Panc1 (cell line): Measurements from ENCODE around the gene LCT. TPM values are rescaled to one million over a fixed set of nuclear protein-coding genes. Genes with fewer than 3 reads are reported as not detected.
A peak's percentile ranks its signal among the peaks of the same experiment; 100 is the strongest.

Experiments
- ATAC-seq: fragments of 200-7000 bp; cut with Tn5 transposase; 2 replicates; pipeline ENCODE4 v1.9.1; 2020; ENCODE audit warnings: mild to moderate bottlenecking, moderate library complexity
- BruUV-seq: library from RNA; stranded (reverse); fragments of 400-500 nt; replicated peaks from 2 replicates; lab custom pipeline; 2021; lab: Mats Ljungman, UMichigan
- CTCF ChIA-PET: fragments of 300-600 bp; sonication (Branson Sonifier 250); formaldehyde crosslinking; loops from one replicate; lab custom pipeline; 2022; ENCODE audit warnings: antibody characterized with exemption; lab: Charles Lee
- POLR2A ChIA-PET: fragments of 300-600 bp; sonication (Branson Sonifier 250); formaldehyde crosslinking; loops from one replicate; lab custom pipeline; 2022; ENCODE audit warnings: antibody characterized with exemption; lab: Charles Lee
- DNase-seq: peaks from one replicate; pipeline ENCODE4 v3.0.0-alpha.2; 2010; ENCODE audit warnings: low read depth, low spot score
- H3K27ac ChIP-seq: 2 replicates; pipeline ENCODE4 v1.5.1; 2011; ENCODE audit warnings: mild to moderate bottlenecking, low read length, inconsistent platforms
- H3K27me3 ChIP-seq: fragments of 200-500 bp; sonication (Bioruptor generic); 2 replicates; pipeline ENCODE4 v1.6.0; 2014; ENCODE audit warnings: low read length, inconsistent platforms; ENCODE audit not compliant: control insufficient read depth, insufficient read depth
- H3K36me3 ChIP-seq: fragments of 200-500 bp; sonication (Bioruptor generic); 2 replicates; pipeline ENCODE4 v1.5.1; 2014; ENCODE audit warnings: inconsistent platforms, mild to moderate bottlenecking, low read length, moderate library complexity; ENCODE audit not compliant: control insufficient read depth, insufficient read depth
- H3K4me1 ChIP-seq: 2 replicates; pipeline ENCODE4 v1.5.1; 2011; ENCODE audit warnings: inconsistent platforms, mild to moderate bottlenecking, low read length, moderate library complexity; ENCODE audit not compliant: control insufficient read depth, insufficient read depth
- H3K4me3 ChIP-seq, 2 experiments: 2 replicates each; pipeline ENCODE4 v1.5.1; 2011 to 2012; ENCODE audit warnings: low read depth in 2 of 2, low read length in 2 of 2, mild to moderate bottlenecking in 2 of 2, inconsistent platforms in 1 of 2, moderate library complexity in 1 of 2
- H3K9me3 ChIP-seq: fragments of 200-500 bp; sonication (Bioruptor generic); 2 replicates; pipeline ENCODE4 v1.5.1; 2014; ENCODE audit warnings: low read depth, mild to moderate bottlenecking, inconsistent platforms, low read length, moderate library complexity; ENCODE audit not compliant: control insufficient read depth, insufficient read depth
- CTCF ChIP-seq: fragments of 450-650 bp; IDR thresholded peaks from 2 replicates; pipeline ENCODE4 v1.5.1; 2017; ENCODE audit warnings: mild to moderate bottlenecking
- POLR2AphosphoS5 ChIP-seq: IDR thresholded peaks from 2 replicates; pipeline ENCODE4 v1.6.1; 2012; ENCODE audit warnings: mild to moderate bottlenecking, low read depth, low read length, moderate library complexity
- SIN3A ChIP-seq: IDR thresholded peaks from 2 replicates; pipeline ENCODE4 v1.6.1; 2012; ENCODE audit warnings: low read depth, mild to moderate bottlenecking, low read length, moderate library complexity, borderline replicate concordance; ENCODE audit not compliant: insufficient read depth
- TCF7L2 ChIP-seq: IDR thresholded peaks from 2 replicates; pipeline ENCODE4 v1.6.1; 2011; ENCODE audit warnings: mild to moderate bottlenecking, low read depth, low read length, inconsistent platforms
- in situ Hi-C: cut with HindIII; loops from 2 replicates; pipeline ENCODE4 v1.10.0; 2016; ENCODE audit warnings: low sequenced_read_pairs, low pct_unique_long_range_greater_than_20kb
- intact Hi-C: fragments of 100-400 bp; cut with micrococcal nuclease; formaldehyde crosslinking; loops from one replicate; pipeline ENCODE4 v1.10.0; 2022; ENCODE audit not compliant: unreplicated experiment
- total RNA-seq: library from RNA; stranded (reverse); gene quantifications from one replicate; pipeline ENCODE4 v1.2.1, GENCODE V29; 2021; ENCODE audit not compliant: unreplicated experiment
- TF ChIP-seq, protein P1 (sequence below), 2 experiments: IDR thresholded peaks; 2 replicates each; pipeline ENCODE4 v1.6.1; 2011 to 2012; ENCODE audit warnings: low read depth in 2 of 2, control low read depth in 1 of 2, low read length in 1 of 2, mild to moderate bottlenecking in 1 of 2, moderate library complexity in 1 of 2; ENCODE audit not compliant: insufficient read depth in 1 of 2

Gene LCT
- total RNA-seq, 1 experiment from 2014 or later, result not detected

DNA sequence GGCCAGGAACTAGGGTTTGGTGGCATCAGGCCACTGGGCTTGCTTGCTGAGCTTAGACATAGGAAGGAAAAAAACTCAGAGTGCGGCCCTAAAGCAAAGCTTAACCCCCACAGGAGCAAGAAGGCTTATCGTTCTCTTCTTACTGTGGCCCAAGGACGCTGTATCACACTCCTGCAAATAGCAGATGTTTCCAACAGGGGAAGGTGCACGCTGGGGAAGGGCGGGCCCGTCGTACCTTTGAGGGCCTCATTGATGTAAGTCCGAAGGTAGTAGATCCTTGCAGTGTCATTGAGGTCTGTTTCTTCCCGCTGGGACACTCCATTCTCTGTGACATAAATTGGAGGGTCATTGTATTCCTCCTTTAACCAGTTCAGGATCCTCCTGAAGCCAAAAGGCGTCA lies 46.6 kb downstream of the LCT start:
- ChIA-PET CTCF (no interaction called here), POLR2A (no interaction called here)
- BruUV-seq, result no TSS peak
- no peak for TF ChIP-seq POLR2AphosphoS5
- TF ChIP-seq, protein P1, sequence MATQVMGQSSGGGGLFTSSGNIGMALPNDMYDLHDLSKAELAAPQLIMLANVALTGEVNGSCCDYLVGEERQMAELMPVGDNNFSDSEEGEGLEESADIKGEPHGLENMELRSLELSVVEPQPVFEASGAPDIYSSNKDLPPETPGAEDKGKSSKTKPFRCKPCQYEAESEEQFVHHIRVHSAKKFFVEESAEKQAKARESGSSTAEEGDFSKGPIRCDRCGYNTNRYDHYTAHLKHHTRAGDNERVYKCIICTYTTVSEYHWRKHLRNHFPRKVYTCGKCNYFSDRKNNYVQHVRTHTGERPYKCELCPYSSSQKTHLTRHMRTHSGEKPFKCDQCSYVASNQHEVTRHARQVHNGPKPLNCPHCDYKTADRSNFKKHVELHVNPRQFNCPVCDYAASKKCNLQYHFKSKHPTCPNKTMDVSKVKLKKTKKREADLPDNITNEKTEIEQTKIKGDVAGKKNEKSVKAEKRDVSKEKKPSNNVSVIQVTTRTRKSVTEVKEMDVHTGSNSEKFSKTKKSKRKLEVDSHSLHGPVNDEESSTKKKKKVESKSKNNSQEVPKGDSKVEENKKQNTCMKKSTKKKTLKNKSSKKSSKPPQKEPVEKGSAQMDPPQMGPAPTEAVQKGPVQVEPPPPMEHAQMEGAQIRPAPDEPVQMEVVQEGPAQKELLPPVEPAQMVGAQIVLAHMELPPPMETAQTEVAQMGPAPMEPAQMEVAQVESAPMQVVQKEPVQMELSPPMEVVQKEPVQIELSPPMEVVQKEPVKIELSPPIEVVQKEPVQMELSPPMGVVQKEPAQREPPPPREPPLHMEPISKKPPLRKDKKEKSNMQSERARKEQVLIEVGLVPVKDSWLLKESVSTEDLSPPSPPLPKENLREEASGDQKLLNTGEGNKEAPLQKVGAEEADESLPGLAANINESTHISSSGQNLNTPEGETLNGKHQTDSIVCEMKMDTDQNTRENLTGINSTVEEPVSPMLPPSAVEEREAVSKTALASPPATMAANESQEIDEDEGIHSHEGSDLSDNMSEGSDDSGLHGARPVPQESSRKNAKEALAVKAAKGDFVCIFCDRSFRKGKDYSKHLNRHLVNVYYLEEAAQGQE (IDR thresholded peaks at IDR 0.05; ENCODE audit: insufficient read depth in 1 of 2, low read depth in 2 of 2, low read length in 1 of 2), result no peak
- TF ChIP-seq TCF7L2, result no peak
- no peak for TF ChIP-seq SIN3A
- TF ChIP-seq CTCF, result no peak
- no peaks in the 10 kb centered on the region for H3K36me3 ChIP-seq
- H3K4me1 ChIP-seq, result no peaks in the 10 kb centered on the region
- H3K27me3 ChIP-seq, result no peaks in the 10 kb centered on the region
- intact Hi-C loops (no loop called here), in situ Hi-C loops (no loop called here)
- no peak overlapping the region for H3K4me3 ChIP-seq
- DNase-seq (no peak), ATAC-seq (no peak)
- no peak overlapping the region for H3K27ac ChIP-seq
- no peaks in the 10 kb centered on the region for H3K9me3 ChIP-seq

DNA sequence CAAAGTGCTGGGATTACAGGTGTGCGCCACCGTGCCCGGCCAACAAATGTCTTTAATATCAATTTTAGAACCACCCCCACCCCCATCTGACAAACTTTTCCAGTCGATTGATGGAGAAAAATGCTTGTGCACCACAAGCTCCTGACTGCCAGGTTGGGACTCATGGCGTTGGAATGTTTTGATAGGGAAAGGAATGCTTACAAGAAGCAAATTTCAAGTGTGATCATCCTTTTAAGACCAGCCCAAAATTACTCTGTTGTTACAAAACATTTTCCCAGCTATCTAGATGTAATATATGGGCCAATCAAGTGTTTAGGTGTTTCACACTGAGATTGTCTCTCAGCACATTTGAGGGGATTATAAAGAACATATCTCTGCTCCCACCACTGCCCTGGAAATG lies 50.2 kb downstream of the LCT start:
- Histone ChIP-seq H3K36me3 (peaks cover 32% of the 10 kb centered on the region), H3K27me3 (no peaks in the 10 kb centered on the region), H3K27ac (no peak overlapping the region), H3K9me3 (no peaks in the 10 kb centered on the region), H3K4me1 (no peaks in the 10 kb centered on the region), H3K4me3 (no peak overlapping the region)
- CTCF ChIA-PET, result interaction anchor here (1.0 kb wide), 1 partner anchor 11 kb away, joined by 5 read pairs; no protein-coding TSS in a partner anchor
- POLR2A ChIA-PET, result interaction anchor here (0.6 kb wide), 2 partner anchors 15 to 29 kb away, joined by 7 to 11 read pairs; no protein-coding TSS in a partner anchor
- ATAC-seq, result peak; percentile 42; the same call in 1 of the 2 replicates
- DNase-seq, result no peak
- no TSS peak for BruUV-seq
- intact Hi-C loops, result no loop called here
- in situ Hi-C loops, result no loop called here
- TF ChIP-seq SIN3A (no peak), POLR2AphosphoS5 (no peak), CTCF (no peak), TCF7L2 (no peak)
- TF ChIP-seq, protein P1 (IDR thresholded peaks at IDR 0.05; ENCODE audit: insufficient read depth in 1 of 2, low read depth in 2 of 2, low read length in 1 of 2), result no peak
